Endodermal cell (in vitro differentiated cells): ENCODE data around the gene KRTAP9-9. TPM values are rescaled to one million over a fixed set of nuclear protein-coding genes. Genes with fewer than 3 reads are reported as not detected.

Experiments
- DNase-seq: peaks from one replicate; pipeline ENCODE4 v3.0.0-alpha.2; 2017
- H3K27ac ChIP-seq: 2 replicates; pipeline ENCODE4 v1.5.1; 2013; ENCODE audit warnings: mild to moderate bottlenecking, low read depth, low read length, moderate library complexity
- H3K27me3 ChIP-seq: 2 replicates; pipeline ENCODE4 v1.6.1; 2013; ENCODE audit warnings: mild to moderate bottlenecking, low read length, moderate library complexity; ENCODE audit not compliant: insufficient read depth, control insufficient read depth, poor library complexity, severe bottlenecking
- H3K36me3 ChIP-seq: 2 replicates; pipeline ENCODE4 v1.7.0; 2013; ENCODE audit warnings: mild to moderate bottlenecking, low read length, moderate library complexity; ENCODE audit not compliant: control insufficient read depth, insufficient read depth
- H3K4me1 ChIP-seq: one replicate; pipeline ENCODE4 v1.7.0; 2013; ENCODE audit warnings: low read length; ENCODE audit not compliant: control insufficient read depth, insufficient read depth
- H3K4me3 ChIP-seq: 2 replicates; pipeline ENCODE4 v1.5.1; 2013; ENCODE audit warnings: mild to moderate bottlenecking, low read length, moderate library complexity
- H3K9ac ChIP-seq: 2 replicates; pipeline ENCODE4 v1.6.1; 2013; ENCODE audit warnings: mild to moderate bottlenecking, low read length, moderate library complexity; ENCODE audit not compliant: poor library complexity, severe bottlenecking; ENCODE audit errors: extremely low read depth
- H3K9me3 ChIP-seq: 2 replicates; pipeline ENCODE4 v1.6.1; 2013; ENCODE audit warnings: mild to moderate bottlenecking, low read length, moderate library complexity; ENCODE audit not compliant: control insufficient read depth
- H3K27ac Mint-ChIP-seq: 2 replicates; pipeline ENCODE4 v1.8.0; 2020; ENCODE audit warnings: mixed read lengths
- H3K27me3 Mint-ChIP-seq: 2 replicates; pipeline ENCODE4 v1.8.0; 2021; ENCODE audit warnings: mild to moderate bottlenecking, mixed read lengths; ENCODE audit not compliant: insufficient read depth
- H3K36me3 Mint-ChIP-seq: 2 replicates; pipeline ENCODE4 v1.8.0; 2020; ENCODE audit warnings: low read depth, mixed read lengths
- H3K4me1 Mint-ChIP-seq: 2 replicates; pipeline ENCODE4 v1.8.0; 2020; ENCODE audit warnings: mixed read lengths
- H3K4me3 Mint-ChIP-seq: 2 replicates; pipeline ENCODE4 v1.8.0; 2020; ENCODE audit warnings: mild to moderate bottlenecking, moderate library complexity, mixed read lengths
- H3K9me3 Mint-ChIP-seq: 2 replicates; pipeline ENCODE4 v1.8.0; 2020; ENCODE audit warnings: mild to moderate bottlenecking, mixed read lengths
- CTCF ChIP-seq: fragments of 200-600 bp; sonication (generic); conservative IDR thresholded peaks from 2 replicates; pipeline ENCODE4 v1.5.0; 2021; ENCODE audit warnings: antibody characterized with exemption, mild to moderate bottlenecking
- WGBS, 2 experiments: methylation state at CpG; one replicate each; pipeline versions ENCODE4 v1.1.5 to v1.1.7; 2013; ENCODE audit warnings: missing lambda C conversion rate in 2 of 2, mixed read lengths in 1 of 2; ENCODE audit not compliant: insufficient coverage in 1 of 2, insufficient read length in 1 of 2; 5-methylcytosine and 5-hydroxymethylcytosine counted together
- total RNA-seq, 2 donors: library from RNA; stranded (reverse); fragmentation: NEBNext Ultra II Directional in 1 of 2; extraction: Animal tissue kit (Norgen Biotek cat#: 25700) in 1 of 2; gene quantifications; 2 replicates in 1 of 2; 3 replicates in 1 of 2; pipeline ENCODE4 v1.2.1, GENCODE V29; 2021

Gene KRTAP9-9
- total RNA-seq, 2 donors from 2014 or later: not detected

GRCh38 chr17:41256291-41256685, 1.1 kb downstream of the KRTAP9-9 start:
- peaks cover 44% of the 10 kb centered on the region for H3K27me3 Mint-ChIP-seq
- H3K27ac Mint-ChIP-seq: no peak overlapping the region
- no peak overlapping the region for H3K4me3 ChIP-seq
- no peaks in the 10 kb centered on the region for H3K9me3 ChIP-seq
- no peaks in the 10 kb centered on the region for H3K36me3 Mint-ChIP-seq
- H3K36me3 ChIP-seq: no peaks in the 10 kb centered on the region
- no peaks in the 10 kb centered on the region for H3K9me3 Mint-ChIP-seq
- H3K9ac ChIP-seq: no peak overlapping the region
- no peaks in the 10 kb centered on the region for H3K4me1 Mint-ChIP-seq
- H3K4me3 Mint-ChIP-seq: no peak overlapping the region
- H3K27me3 ChIP-seq: peaks cover 58% of the 10 kb centered on the region
- TF ChIP-seq CTCF: no peak
- WGBS, 2 experiments: no CpG with 5 or more reads among the region's 1 CpG
- H3K27ac ChIP-seq: no peak overlapping the region
- no peak for DNase-seq
- no peaks in the 10 kb centered on the region for H3K4me1 ChIP-seq

GRCh38 chr17:41258406-41258805, 3.2 kb downstream of the KRTAP9-9 start:
- Mint-ChIP-seq H3K4me3 (no peak overlapping the region), H3K27me3 (peaks cover 45% of the 10 kb centered on the region), H3K27ac (no peak overlapping the region), H3K36me3 (no peaks in the 10 kb centered on the region), H3K9me3 (no peaks in the 10 kb centered on the region), H3K4me1 (no peaks in the 10 kb centered on the region)
- H3K4me1 ChIP-seq: no peaks in the 10 kb centered on the region
- no peaks in the 10 kb centered on the region for H3K36me3 ChIP-seq
- no peak overlapping the region for H3K27ac ChIP-seq
- H3K9ac ChIP-seq: no peak overlapping the region
- H3K9me3 ChIP-seq: no peaks in the 10 kb centered on the region
- H3K4me3 ChIP-seq: no peak overlapping the region
- DNase-seq: no peak
- no peak for TF ChIP-seq CTCF
- H3K27me3 ChIP-seq: peaks cover 39% of the 10 kb centered on the region

- Mint-ChIP-seq H3K4me1 (no peaks in the 10 kb centered on the region), H3K27ac (no peak overlapping the region), H3K9me3 (no peaks in the 10 kb centered on the region), H3K27me3 (peaks cover 30% of the 10 kb centered on the region), H3K36me3 (no peaks in the 10 kb centered on the region), H3K4me3 (no peak overlapping the region)
- DNase-seq: no peak
- H3K9me3 ChIP-seq: no peaks in the 10 kb centered on the region
- no peak overlapping the region for H3K9ac ChIP-seq
- no peak overlapping the region for H3K4me3 ChIP-seq
- no peaks in the 10 kb centered on the region for H3K4me1 ChIP-seq
- WGBS, 2 experiments: 96% methylated on average over 1 of the region's 2 CpGs; no CpG with 5 or more reads in 1 of the 2 experiments
- no peak for TF ChIP-seq CTCF
- H3K27ac ChIP-seq: no peak overlapping the region
- no peaks in the 10 kb centered on the region for H3K36me3 ChIP-seq
- H3K27me3 ChIP-seq: peaks cover 31% of the 10 kb centered on the region
Observed at GRCh38 chr17:41263212-41263611, 8.0 kb downstream of the KRTAP9-9 start.
